Epithelial cell of proximal tubule (primary cell): ENCODE results near the gene TMEM63C. TPM values are rescaled to one million over a fixed set of nuclear protein-coding genes. Genes with fewer than 3 reads are reported as not detected.
A peak's percentile ranks its signal among the peaks of the same experiment; 100 is the strongest.

ENCODE experiments used
- DNase-seq: peaks from one replicate; pipeline ENCODE4 v3.0.0-alpha.2; 2011; ENCODE audit warnings: low read depth
- H3K4me3 ChIP-seq: 2 replicates; pipeline ENCODE4 v1.5.1; 2011; ENCODE audit warnings: low read depth, mild to moderate bottlenecking, low read length
- total RNA-seq: library from RNA; depleted of rRNA; stranded (reverse); fragments of >200 nt; gene quantifications from 2 replicates; pipeline ENCODE4 v1.2.3, GENCODE V29; 2015
- TF ChIP-seq, protein P1 (sequence below): conservative IDR thresholded peaks from 2 replicates; pipeline ENCODE4 v1.5.1; 2012; ENCODE audit warnings: low read depth, mild to moderate bottlenecking, low read length

TMEM63C gene
- total RNA-seq, 1 donor from 2014 or later: 0.35 TPM

DNA sequence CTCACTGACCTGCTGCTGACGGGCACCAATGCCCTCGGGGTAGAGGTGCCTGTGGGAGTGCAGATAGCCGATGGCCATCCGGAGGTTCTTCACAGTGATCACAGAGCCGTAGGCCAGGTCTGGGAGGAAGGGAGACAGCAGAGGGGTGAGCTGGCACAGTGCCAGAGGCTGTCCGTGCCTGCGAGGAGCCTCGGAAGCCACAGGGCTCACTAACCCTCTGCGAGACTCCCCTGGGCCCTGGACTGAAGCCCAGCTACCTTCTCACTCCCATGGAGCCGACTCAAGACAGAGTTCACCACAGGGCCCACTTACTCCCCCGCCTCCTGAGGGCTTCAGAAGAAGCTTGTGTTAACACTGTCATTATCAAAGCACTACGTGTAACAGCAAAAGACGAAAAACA lies 114.6 kb downstream of the TMEM63C start:
- TF ChIP-seq, protein P1, sequence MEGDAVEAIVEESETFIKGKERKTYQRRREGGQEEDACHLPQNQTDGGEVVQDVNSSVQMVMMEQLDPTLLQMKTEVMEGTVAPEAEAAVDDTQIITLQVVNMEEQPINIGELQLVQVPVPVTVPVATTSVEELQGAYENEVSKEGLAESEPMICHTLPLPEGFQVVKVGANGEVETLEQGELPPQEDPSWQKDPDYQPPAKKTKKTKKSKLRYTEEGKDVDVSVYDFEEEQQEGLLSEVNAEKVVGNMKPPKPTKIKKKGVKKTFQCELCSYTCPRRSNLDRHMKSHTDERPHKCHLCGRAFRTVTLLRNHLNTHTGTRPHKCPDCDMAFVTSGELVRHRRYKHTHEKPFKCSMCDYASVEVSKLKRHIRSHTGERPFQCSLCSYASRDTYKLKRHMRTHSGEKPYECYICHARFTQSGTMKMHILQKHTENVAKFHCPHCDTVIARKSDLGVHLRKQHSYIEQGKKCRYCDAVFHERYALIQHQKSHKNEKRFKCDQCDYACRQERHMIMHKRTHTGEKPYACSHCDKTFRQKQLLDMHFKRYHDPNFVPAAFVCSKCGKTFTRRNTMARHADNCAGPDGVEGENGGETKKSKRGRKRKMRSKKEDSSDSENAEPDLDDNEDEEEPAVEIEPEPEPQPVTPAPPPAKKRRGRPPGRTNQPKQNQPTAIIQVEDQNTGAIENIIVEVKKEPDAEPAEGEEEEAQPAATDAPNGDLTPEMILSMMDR: no peak
- no peak overlapping the region for H3K4me3 ChIP-seq
- DNase-seq: no peak

DNA sequence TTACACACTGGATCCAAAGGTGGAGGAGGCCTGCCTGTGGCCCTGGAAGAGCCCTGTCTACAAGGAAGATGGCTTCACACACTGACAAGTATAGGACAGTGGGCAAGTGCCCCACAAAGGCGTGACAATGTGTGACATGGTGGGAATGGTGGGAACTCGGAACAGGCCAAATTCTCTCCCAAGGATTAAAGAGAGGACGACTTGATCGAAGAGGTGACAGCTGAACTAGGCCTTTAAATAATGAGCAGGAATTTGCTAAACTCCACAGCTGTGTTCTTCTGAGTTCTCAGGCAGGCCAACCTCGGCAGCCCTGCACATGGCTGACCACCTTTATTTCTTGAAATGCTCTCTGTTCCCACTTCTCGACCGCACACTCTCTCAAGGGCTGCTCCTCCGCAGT lies 115.3 kb downstream of the TMEM63C start:
- DNase-seq: no peak
- TF ChIP-seq, protein P1: no peak
- H3K4me3 ChIP-seq: no peak overlapping the region

DNA sequence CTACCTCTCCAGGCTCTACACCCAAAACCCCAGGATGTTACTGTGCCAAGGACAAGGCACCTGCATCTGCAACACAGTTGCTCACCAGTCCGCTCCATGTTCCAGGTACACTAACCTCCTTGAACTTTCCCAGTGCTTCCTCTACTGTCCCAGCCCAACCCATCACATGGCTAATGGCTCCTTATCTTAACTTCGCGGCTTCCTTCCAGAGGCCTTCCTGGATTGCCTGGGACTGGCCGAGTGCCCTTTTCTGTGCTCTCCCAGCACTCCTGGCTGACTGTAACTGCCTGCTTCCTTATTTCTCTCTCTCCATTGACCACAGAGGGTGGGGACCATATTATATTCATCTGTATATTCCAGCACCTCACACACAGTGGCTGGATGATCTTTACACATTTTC lies 118.2 kb downstream of the TMEM63C start:
- DNase-seq: no peak
- TF ChIP-seq, protein P1: no peak

DNA sequence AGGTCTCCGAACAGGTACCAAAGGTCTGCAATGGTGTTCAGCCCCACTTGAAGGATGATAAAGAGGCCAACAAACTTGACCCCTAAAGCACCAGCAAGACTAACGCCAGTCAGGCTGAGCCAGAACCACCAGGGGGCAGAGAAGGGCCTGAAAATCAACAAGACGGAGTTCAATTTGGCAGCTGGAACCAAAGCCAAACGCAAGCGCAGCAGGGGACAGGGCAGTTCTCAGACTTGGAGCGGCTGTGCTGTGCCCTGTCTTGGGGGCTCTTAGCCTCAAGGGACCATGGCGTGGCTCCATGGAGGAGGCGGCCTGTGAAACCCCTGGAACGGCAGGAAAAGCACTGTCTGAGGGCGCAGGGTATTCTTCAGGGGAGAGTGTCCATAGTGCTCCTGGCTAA lies 119.5 kb downstream of the TMEM63C start:
- H3K4me3 ChIP-seq: no peak overlapping the region
- TF ChIP-seq, protein P1: peak; percentile 95
- DNase-seq: no peak

More for the DNA sequence above, 118.2 kb downstream of the TMEM63C start:
- H3K4me3 ChIP-seq: no peak overlapping the region

DNA sequence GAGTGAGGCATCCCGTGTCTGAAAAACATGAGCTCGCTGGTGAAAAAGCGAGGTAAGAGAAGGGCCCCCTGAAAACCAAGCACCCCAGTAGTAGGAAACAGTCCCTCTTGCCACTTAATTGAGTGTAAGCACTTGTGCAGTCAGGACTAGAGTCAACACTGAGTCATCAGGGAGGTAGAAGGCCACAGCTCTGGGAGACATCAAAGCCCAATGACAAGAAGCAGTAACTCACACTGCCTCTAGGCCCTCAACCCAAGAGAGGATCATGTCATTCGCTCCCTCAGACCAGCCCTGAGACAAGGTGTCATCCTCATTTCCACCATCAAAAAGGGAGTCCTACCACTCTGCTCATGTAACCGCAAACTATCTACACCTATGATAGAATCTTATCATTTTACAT lies 121.3 kb downstream of the TMEM63C start:
- TF ChIP-seq, protein P1: peak; percentile 12
- no peak overlapping the region for H3K4me3 ChIP-seq
- no peak for DNase-seq

DNA sequence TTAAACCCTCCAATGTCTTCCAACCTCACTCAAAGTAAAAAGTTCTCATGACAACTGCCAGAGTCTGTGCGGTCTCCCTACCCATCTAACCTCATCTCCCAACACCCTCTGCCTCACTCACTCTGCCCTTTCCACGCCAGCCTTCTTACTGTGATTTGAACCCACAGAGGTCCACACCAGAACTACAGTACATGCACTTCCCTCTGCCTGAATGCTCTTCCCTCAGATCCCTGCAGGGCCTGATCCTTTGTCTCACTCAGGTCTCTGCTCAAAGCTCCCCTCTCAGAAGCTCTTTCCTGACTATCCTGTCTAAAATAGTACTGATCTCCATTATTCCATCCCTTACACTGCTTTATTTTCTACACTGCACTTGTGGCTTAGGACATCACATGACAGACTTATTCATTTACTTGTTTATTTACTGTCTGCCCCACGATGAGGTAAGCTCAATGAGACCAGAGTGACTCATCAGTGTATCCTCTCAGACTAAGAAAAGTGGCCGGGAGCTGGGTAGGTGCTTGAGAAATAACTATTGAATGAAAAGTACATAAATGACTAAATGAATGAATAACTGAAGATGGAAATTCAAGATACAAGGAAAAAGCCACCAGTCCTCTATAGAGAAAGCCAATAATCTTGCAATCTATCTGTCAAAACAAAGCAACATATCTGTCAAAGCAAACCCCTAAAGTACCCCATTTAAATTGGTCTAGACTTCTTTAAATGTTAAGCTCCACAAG lies 122.0 kb downstream of the TMEM63C start:
- no peak overlapping the region for H3K4me3 ChIP-seq
- peak; percentile 94 for DNase-seq
- TF ChIP-seq, protein P1: no peak

DNA sequence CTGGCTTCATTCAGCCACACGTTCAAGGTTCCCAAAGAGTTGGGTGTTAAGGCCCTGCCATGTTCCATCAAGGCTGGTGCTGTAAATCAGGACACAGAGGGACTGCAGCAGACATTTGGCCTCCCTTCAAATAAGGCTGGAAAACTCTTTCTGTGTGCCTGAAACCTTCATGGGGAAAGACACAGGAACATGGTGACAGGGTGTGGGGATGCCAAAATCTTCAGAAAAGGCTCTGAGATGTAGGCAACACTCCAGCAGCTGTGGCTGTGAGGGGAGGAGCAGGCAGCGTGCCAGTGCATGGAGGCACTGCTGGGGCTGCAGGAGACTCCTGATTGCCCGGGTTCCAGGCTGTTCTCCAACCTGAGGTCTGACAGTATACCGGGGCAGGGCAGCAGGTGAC lies 124.1 kb downstream of the TMEM63C start:
- TF ChIP-seq, protein P1: no peak
- H3K4me3 ChIP-seq: no peak overlapping the region
- DNase-seq: no peak
